Esophagus muscularis mucosa (tissue), 4 donors: Measurements from ENCODE around the gene CCDC40. TPM values are rescaled to one million over a fixed set of nuclear protein-coding genes. Genes with fewer than 3 reads are reported as not detected.

Experiments
- DNase-seq: peaks from one replicate; pipeline ENCODE4 v3.0.0-alpha.2; 2017; ENCODE audit errors: extremely low spot score
- H3K27ac ChIP-seq, 4 donors: fragments of 200-600 bp; sonication (generic); replicated peaks in 1 of 4; 1 replicate in 3 of 4; 2 replicates in 1 of 4; pipeline ENCODE4 v1.5.1; 2016 to 2019; ENCODE audit warnings: mild to moderate bottlenecking in 1 of 4
- H3K27me3 ChIP-seq, 4 donors: fragments of 200-600 bp; sonication (generic); one replicate each; pipeline versions ENCODE4 v1.5.1 to v1.6.0; 2016 to 2019
- H3K36me3 ChIP-seq, 4 donors: fragments of 200-600 bp; sonication (generic); one replicate each; pipeline ENCODE4 v1.5.1; 2016 to 2019
- H3K4me1 ChIP-seq, 4 donors: fragments of 200-600 bp; sonication (generic); one replicate each; pipeline ENCODE4 v1.5.1; 2016 to 2019
- H3K4me3 ChIP-seq, 4 donors: fragments of 200-600 bp; sonication (generic); 1 replicate in 2 of 4; 2 replicates in 2 of 4; pipeline ENCODE4 v1.5.1; 2016 to 2019; ENCODE audit warnings: mild to moderate bottlenecking in 4 of 4, moderate library complexity in 1 of 4
- H3K9me3 ChIP-seq, 4 donors: fragments of 200-600 bp; sonication (generic); 1 replicate in 3 of 4; 2 replicates in 1 of 4; pipeline ENCODE4 v1.5.1; 2016 to 2019
- CTCF ChIP-seq, 3 experiments: fragments of 200-600 bp in 2 of 3; fragments of 450-650 bp in 1 of 3; sonication (generic) in 2 of 3; IDR thresholded peaks; one replicate each; pipeline ENCODE4 v1.5.1; 2017 to 2019; ENCODE audit warnings: antibody characterized with exemption in 3 of 3, mild to moderate bottlenecking in 2 of 3, moderate library complexity in 1 of 3
- EP300 ChIP-seq: sonication (generic); formaldehyde crosslinking; IDR thresholded peaks from one replicate; pipeline ENCODE4 v1.6.1; 2017; ENCODE audit warnings: antibody characterized with exemption
- POLR2A ChIP-seq: fragments of 450-650 bp; IDR thresholded peaks from one replicate; pipeline ENCODE4 v1.6.1; 2017; ENCODE audit warnings: antibody characterized with exemption, moderate library complexity, mild to moderate bottlenecking, low read depth
- POLR2AphosphoS5 ChIP-seq, 2 donors: sonication (generic); formaldehyde crosslinking; IDR thresholded peaks; one replicate each; pipeline ENCODE4 v1.6.1; 2017; ENCODE audit warnings: antibody characterized with exemption in 2 of 2
- WGBS: methylation state at CpG from one replicate; pipeline ENCODE4 v1.1.5; 2018; 5-methylcytosine and 5-hydroxymethylcytosine counted together
- intact Hi-C: fragments of 100-400 bp; cut with DNase I; formaldehyde crosslinking; loops from one replicate; pipeline ENCODE4 v1.15.1; 2023
- total RNA-seq, 4 donors: library from RNA; depleted of rRNA; stranded (reverse); fragments of >200 nt; gene quantifications; one replicate each; pipeline versions ENCODE4 v1.1.0 to v1.2.1, GENCODE V29; 2016

CCDC40 gene
- total RNA-seq, 4 donors from 2014 or later: 4.9 to 9.5 (median 7.8) TPM

- 88% methylated on average over 6 of the region's 6 CpGs for WGBS
- Histone ChIP-seq H3K4me3 (no peak overlapping the region), H3K9me3 (no peaks in the 10 kb centered on the region), H3K36me3 (peaks cover 46 to 63% (median 62%) of the 10 kb centered on the region in 4 donors), H3K27me3 (no peaks in the 10 kb centered on the region), H3K4me1 (peaks cover 18 to 23% (median 22%) of the 10 kb centered on the region in 4 donors), H3K27ac (no peak overlapping the region)
- intact Hi-C loops: no loop called here
- TF ChIP-seq POLR2AphosphoS5 (IDR thresholded peaks at IDR 0.05): no peak
- no peak for TF ChIP-seq EP300
- TF ChIP-seq CTCF (IDR thresholded peaks at IDR 0.05): no peak
- no peak for TF ChIP-seq POLR2A
- no peak for DNase-seq
Observed at GRCh38 chr17:80142929-80143328, 106.5 kb downstream of the CCDC40 start.

- 46% methylated on average over 10 of the region's 10 CpGs for WGBS
- Histone ChIP-seq H3K36me3 (peaks cover 21 to 39% (median 37%) of the 10 kb centered on the region in 4 donors), H3K9me3 (no peaks in the 10 kb centered on the region), H3K4me1 (peaks cover 22 to 41% (median 36%) of the 10 kb centered on the region in 4 donors), H3K4me3 (peak overlapping the region; percentile 92 to 98 (median 96)), H3K27me3 (no peaks in the 10 kb centered on the region), H3K27ac (peak overlapping the region in 3 of 4 donors; percentile 96 to 98 (median 97))
- TF ChIP-seq EP300: no peak
- TF ChIP-seq POLR2AphosphoS5 (IDR thresholded peaks at IDR 0.05): no peak
- TF ChIP-seq CTCF (IDR thresholded peaks at IDR 0.05): no peak
- no peak for TF ChIP-seq POLR2A
- no peak for DNase-seq
- intact Hi-C loops: loop anchor here (5.0 kb wide), 2 partner anchors 43 to 117 kb away; partner anchors contain the start of genes GAA and RNF213
Observed at GRCh38 chr17:80145076-80146075, 108.9 kb downstream of the CCDC40 start.

GRCh38 chr17:80146121-80147034 lies 109.9 kb downstream of the CCDC40 start:
- intact Hi-C loops: loop anchor here (5.0 kb wide), 2 partner anchors 44 to 116 kb away; partner anchors contain the start of genes GAA and RNF213
- under 1% methylated on average over 30 of the region's 69 CpGs for WGBS
- Histone ChIP-seq H3K9me3 (no peaks in the 10 kb centered on the region), H3K27ac (peak overlapping the region; percentile 96 to 98 (median 96)), H3K4me1 (peaks cover 22 to 41% (median 38%) of the 10 kb centered on the region in 4 donors), H3K4me3 (peak overlapping the region; percentile 92 to 98 (median 96)), H3K36me3 (peaks cover 14 to 29% (median 28%) of the 10 kb centered on the region in 4 donors), H3K27me3 (no peaks in the 10 kb centered on the region)
- TF ChIP-seq POLR2AphosphoS5 (IDR thresholded peaks at IDR 0.05): no peak
- no peak for TF ChIP-seq EP300
- TF ChIP-seq CTCF (IDR thresholded peaks at IDR 0.05): no peak
- no peak for TF ChIP-seq POLR2A
- DNase-seq: no peak

GRCh38 chr17:80147035-80147822 lies 110.8 kb downstream of the CCDC40 start, which contains the start of gene EIF4A3:
Gene EIF4A3, minus strand, starts transcription at chr17:80147128. Its CDS starts 167 bp downstream, at chr17:80146961.
- intact Hi-C loops: loop anchor here (5.0 kb wide), 2 partner anchors 45 to 115 kb away; partner anchors contain the start of genes GAA and RNF213
- DNase-seq: peak; percentile 100
- Histone ChIP-seq H3K4me1 (peaks cover 22 to 44% (median 38%) of the 10 kb centered on the region in 4 donors), H3K9me3 (no peaks in the 10 kb centered on the region), H3K27ac (peak within 1 kb of the TSS; percentile 96 to 98 (median 96)), H3K36me3 (peaks cover 14 to 20% (median 19%) of the 10 kb centered on the region in 4 donors), H3K4me3 (peak within 1 kb of the TSS; percentile 92 to 98 (median 96)), H3K27me3 (no peaks in the 10 kb centered on the region)
- 2% methylated on average over 35 of the region's 90 CpGs for WGBS
- peak; percentile 97 to 99 for TF ChIP-seq POLR2AphosphoS5 (IDR thresholded peaks at IDR 0.05)
- TF ChIP-seq CTCF (IDR thresholded peaks at IDR 0.05): peak in 1 of 3 experiments; percentile 7
- peak; percentile 98 for TF ChIP-seq EP300
- TF ChIP-seq POLR2A: peak; percentile 83
